Measurements from ENCODE around the gene EEFSEC.

EEFSEC gene

GRCh38 chr3:128221328-128221727, 68.0 kb downstream of the EEFSEC start:
- no peak for DNase-seq

GRCh38 chr3:128222796-128223385, 69.6 kb downstream of the EEFSEC start:
- no peak for DNase-seq

- DNase-seq, result no peak
These were observed 73.0 kb downstream of the EEFSEC start for GRCh38 chr3:128226186-128226725.

- no peak for DNase-seq
These were observed 73.6 kb downstream of the EEFSEC start for GRCh38 chr3:128226795-128227395.

- DNase-seq, result no peak
These were observed 74.2 kb downstream of the EEFSEC start for GRCh38 chr3:128227507-128227906.

- DNase-seq, result no peak
These were observed 75.2 kb downstream of the EEFSEC start for GRCh38 chr3:128228366-128228910.

GRCh38 chr3:128229106-128229857, 76.0 kb downstream of the EEFSEC start:
- DNase-seq, result no peak

GRCh38 chr3:128231606-128232005, 78.3 kb downstream of the EEFSEC start:
- no peak for DNase-seq

- DNase-seq, result no peak
These were observed 79.3 kb downstream of the EEFSEC start for GRCh38 chr3:128232376-128233178.

GRCh38 chr3:128235207-128235926, 82.1 kb downstream of the EEFSEC start:
- no peak for DNase-seq

- no peak for DNase-seq
These were observed 83.4 kb downstream of the EEFSEC start for GRCh38 chr3:128236657-128237056.

- DNase-seq, result no peak
These were observed 84.3 kb downstream of the EEFSEC start for GRCh38 chr3:128237348-128238183.

GRCh38 chr3:128238184-128238489, 84.9 kb downstream of the EEFSEC start:
- DNase-seq, result no peak

- no peak for DNase-seq
These were observed 86.0 kb downstream of the EEFSEC start for GRCh38 chr3:128239304-128239703.

- DNase-seq, result no peak
These were observed 87.0 kb downstream of the EEFSEC start for GRCh38 chr3:128240232-128240631.

GRCh38 chr3:128241741-128242140, 88.5 kb downstream of the EEFSEC start:
- no peak for DNase-seq

GRCh38 chr3:128242818-128243601, 89.7 kb downstream of the EEFSEC start:
- DNase-seq, result no peak

GRCh38 chr3:128243602-128244504, 90.6 kb downstream of the EEFSEC start:
- no peak for DNase-seq

- no peak for DNase-seq
These were observed 92.2 kb downstream of the EEFSEC start for GRCh38 chr3:128245460-128245859.

All from NCI-H2081 treated with DMSO at 0.1 percent for 48 hours (cell line).